ENCODE measurements around the gene AGGF1. TPM values are rescaled to one million over a fixed set of nuclear protein-coding genes. Genes with fewer than 3 reads are reported as not detected.

The AGGF1 gene
- polyA plus RNA-seq, 1 donor, result 26.8 TPM

Other genes with a start within 250 kb of the AGGF1 start
- gene F2RL1, start 211.4 kb upstream of the AGGF1 start, polyA plus RNA-seq, result 76.0 TPM
- gene S100Z, start 180.4 kb upstream of the AGGF1 start, polyA plus RNA-seq, result 0.51 TPM
- gene CRHBP, start 77.4 kb upstream of the AGGF1 start, polyA plus RNA-seq, result 0.76 TPM
- gene ZBED3, start 56.9 kb downstream of the AGGF1 start, polyA plus RNA-seq, result 16.6 TPM
- gene PDE8B, start 180.3 kb downstream of the AGGF1 start, polyA plus RNA-seq, result 4.0 TPM

Measured in large intestine (tissue), 1 donor.